DND-41 (cell line): Measurements from ENCODE around the gene LARP4B.

Experiments used
- EZH2 ChIP-seq: IDR thresholded peaks from 3 replicates; pipeline ENCODE4 v1.6.1; 2012; ENCODE audit warnings: borderline replicate concordance, low read depth, mild to moderate bottlenecking, moderate library complexity, low read length, inconsistent platforms; ENCODE audit not compliant: severe bottlenecking
- TF ChIP-seq, protein P1 (sequence below): IDR thresholded peaks from 2 replicates; pipeline ENCODE4 v1.5.1; 2012; ENCODE audit warnings: borderline replicate concordance, low read length, moderate library complexity, mild to moderate bottlenecking; ENCODE audit not compliant: poor library complexity, severe bottlenecking; ENCODE audit errors: extremely low read depth

DNA sequence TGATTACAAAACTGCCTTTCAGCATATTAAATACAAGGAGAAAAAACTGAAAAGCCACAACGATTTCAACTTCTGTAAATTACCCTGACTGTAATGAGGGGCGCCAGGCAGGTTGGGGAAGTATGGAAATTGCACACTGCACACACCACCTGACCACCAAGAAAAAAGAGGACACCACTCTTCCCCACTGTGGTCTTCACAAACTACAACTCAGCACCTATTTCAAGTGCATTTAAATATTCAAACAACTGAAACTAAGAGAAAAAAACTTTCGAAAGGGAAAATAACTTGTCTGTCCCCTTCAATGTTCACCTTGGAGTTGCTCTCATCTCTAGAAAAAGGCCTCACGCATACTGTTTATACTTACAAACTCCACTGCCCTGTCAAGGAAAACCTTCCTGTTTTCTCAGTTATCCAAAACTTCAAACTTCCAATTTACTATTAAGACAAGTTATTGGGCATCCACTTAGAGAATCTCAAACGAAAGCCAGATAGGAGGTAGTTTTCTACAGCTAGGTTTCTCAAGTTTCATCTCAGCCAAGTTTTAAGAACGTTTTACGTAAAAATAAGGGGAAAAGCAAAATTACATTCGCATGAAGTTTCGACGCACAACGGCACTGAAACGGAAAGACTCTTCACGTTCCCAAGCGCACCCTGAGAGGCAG lies 1.4 kb downstream of the LARP4B start:
- TF ChIP-seq, protein P1, sequence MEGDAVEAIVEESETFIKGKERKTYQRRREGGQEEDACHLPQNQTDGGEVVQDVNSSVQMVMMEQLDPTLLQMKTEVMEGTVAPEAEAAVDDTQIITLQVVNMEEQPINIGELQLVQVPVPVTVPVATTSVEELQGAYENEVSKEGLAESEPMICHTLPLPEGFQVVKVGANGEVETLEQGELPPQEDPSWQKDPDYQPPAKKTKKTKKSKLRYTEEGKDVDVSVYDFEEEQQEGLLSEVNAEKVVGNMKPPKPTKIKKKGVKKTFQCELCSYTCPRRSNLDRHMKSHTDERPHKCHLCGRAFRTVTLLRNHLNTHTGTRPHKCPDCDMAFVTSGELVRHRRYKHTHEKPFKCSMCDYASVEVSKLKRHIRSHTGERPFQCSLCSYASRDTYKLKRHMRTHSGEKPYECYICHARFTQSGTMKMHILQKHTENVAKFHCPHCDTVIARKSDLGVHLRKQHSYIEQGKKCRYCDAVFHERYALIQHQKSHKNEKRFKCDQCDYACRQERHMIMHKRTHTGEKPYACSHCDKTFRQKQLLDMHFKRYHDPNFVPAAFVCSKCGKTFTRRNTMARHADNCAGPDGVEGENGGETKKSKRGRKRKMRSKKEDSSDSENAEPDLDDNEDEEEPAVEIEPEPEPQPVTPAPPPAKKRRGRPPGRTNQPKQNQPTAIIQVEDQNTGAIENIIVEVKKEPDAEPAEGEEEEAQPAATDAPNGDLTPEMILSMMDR, result no peak
- TF ChIP-seq EZH2, result no peak
